HT-29 (cell line): ENCODE results near the gene DIABLO. TPM values are rescaled to one million over a fixed set of nuclear protein-coding genes. Genes with fewer than 3 reads are reported as not detected.
"Not testable (repeated sequence)": the region's sequence is repeated elsewhere in the genome, so short reads cannot be mapped to it uniquely, and the experiment has no call there.

Experiments used
- DNase-seq: peaks from one replicate; pipeline ENCODE4 v3.0.0-alpha.2; 2015; ENCODE audit warnings: low spot score
- total RNA-seq: library from RNA; depleted of rRNA; stranded (reverse); fragments of >200 nt; shearing (Covaris generic); gene quantifications from 2 replicates; pipeline ENCODE4 v1.2.3, GENCODE V29; 2014

DIABLO gene
- total RNA-seq, 1 experiment from 2014 or later: 47.0 TPM

DNA sequence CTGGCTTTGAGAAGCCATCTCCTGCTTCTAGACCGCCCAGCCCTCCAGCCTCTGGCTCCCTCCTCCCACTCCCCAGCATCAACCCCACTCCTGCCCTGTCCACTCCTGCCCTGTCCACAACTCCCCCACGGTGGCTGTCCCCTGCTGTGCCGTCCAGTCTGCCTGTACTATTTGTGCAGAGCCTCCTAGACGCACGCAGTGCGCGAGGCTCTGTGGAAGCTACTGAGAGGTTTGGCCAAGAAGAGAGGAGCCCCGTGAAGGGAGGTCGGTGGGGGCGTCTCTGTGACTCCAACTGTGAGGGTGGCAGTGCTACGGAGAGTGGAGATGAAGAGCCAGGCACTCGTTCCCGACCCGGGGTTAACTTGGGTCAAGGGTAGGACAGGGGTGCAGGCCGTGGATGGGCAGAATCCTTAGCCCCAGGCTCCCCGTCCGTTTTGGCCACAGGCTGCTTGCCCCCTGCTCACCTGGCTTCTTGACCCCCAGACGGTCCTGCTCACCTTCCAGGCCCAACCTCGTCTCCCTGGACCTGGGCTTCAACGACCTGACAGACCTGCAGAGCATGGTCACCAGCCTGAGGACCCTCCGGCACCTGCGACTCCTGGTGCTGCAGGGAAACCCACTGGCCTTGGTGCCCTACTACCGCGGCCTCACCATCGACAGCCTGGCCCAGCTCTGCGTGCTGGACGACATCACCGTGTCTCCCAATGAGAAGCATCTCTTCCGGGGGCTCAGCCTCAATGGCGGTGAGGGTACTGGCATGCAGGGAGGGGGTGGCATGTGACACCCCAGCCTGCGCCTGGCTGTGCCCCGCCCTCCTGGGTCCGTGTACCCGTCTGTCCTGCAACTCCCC is 36.0 kb downstream of the DIABLO start:
- no peak for DNase-seq

DNA sequence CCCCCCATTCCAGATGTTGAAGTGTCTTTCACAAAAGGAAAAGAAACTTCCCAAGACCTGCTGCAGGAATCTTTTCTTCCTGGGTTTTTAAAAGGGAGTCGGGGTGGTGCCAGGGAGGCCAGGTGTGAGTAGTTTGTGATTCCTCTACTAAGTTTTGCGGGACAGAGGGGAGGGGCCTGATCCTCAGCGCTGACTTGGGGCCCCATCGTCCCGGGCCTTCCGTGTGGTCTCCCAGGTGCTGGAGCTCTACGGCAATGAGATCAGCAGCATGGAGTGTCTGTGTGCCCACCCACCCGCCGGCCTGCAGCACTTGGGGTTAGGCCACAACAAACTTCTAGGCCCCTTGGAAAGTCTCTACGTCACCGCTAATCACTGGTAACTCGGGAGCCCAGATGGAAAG is 38.4 kb downstream of the DIABLO start:
- no peak for DNase-seq

DNA sequence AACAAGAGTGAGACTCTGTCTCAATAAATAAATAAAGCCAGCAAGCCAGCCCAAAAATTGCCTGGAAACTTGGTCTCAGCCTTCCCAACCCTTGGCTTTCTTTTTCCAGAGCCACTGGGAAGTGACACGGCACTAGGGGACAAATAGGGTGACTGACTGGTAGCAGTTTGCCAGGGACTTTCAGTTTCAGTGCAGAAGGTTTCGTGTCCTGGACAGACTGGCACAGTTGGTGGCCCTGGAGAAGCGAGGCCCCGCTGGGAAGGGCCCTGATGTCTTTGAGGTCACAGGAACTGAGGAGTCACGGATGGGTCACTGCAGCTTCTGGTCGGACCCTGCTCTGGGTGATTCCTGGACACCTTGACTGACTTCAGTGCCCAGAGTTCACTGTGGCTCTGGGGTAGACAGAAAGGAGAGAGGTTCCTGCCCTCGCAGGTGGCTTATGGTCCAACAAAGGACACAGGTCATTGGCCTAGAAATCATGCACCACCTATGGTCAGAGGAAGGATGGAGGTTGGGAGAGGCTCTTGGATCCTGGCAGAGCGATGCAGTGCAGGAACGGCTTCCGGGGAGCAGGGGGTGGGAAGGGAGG is 40.3 kb downstream of the DIABLO start:
- DNase-seq: no peak

DNA sequence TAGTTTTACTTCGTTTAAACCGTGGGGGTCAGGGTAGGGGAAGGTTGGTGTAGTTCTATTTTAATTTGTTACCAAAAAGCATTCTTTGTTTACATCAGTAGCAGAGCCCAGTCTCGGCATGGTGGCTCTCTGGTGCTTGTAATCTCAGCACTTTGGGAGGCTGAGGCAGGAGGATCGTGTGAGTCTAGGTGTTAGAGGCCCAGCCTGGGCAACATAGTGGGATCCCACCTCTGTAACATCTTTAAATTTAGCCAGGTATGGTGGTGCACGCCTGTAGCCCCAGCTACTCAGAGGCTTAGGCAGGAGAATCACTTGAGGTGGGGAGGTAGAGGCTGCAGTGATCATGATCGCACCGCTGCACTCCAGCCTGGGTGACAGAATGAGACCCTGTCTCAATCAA is 40.8 kb downstream of the DIABLO start:
- DNase-seq: no peak

DNA sequence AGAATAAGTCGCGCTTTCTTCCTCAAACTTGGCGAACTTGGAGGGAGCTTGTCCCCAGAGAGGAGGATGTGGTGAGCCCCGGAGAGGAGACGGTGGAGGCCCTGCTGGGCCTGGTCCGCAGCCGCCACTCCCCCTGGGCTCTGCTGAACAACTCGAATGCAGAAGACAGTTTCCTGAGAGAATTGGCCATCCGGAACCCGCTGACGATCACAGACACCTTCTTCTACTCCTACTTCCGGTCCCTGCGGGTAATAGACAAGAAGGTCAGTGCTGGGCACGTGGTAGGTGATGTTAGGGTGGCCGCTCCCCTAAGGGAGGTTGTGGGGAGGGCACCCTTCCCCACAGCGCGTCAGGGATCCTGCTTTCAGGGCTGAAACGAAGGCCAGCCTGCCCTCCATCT is 41.3 kb downstream of the DIABLO start:
- no peak for DNase-seq

DNA sequence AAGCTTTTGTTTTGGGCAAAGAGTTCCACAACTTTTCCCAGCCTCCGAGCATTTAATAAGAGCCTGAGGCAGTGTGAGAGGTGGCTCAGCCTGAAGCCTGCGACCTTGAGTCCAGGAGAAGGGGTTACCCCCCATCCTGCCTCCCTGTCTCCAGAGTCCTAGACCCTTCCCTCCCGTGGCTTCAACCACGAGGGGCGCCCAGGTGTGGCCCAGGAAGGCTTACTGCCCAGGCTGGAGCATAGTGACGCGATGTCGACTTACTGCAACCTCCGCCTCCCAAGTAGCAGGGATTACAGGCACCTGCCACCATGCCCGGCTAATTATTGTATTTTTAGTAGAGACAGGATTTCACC is 42.3 kb downstream of the DIABLO start:
- DNase-seq: no peak

DNA sequence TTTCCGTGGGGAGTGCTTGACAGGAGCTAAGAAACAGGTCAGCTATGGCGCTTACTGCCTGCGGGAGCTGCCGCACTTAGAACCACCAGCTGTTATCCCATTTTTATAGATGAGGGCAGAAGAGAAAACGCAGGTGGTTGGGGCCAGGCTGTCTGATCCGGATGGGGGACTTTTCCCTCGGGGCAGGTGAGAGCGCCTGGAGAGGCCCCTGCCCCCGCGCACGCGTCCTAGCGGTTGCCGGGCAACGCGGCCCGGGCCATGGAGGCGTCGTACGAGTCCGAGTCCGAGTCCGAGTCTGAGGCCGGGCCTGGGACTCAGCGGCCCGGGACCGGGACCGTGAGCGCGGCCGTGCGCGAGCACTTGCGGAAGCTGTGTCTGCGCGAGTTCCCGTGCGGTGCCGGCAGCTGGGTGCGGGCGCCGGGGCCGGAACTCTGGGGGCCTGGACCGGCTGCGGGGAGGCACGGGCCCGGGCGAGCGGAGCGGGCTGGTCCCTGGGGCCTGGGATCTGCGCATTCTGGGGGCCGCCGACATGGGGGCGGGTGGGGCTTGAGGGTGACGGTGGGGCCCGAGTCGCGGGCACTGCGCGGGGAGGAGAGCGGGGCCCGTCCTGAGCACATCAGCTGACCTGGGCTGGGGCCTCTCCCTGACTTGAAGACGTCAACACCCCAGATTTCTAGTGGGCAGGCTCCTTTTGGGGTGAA is 42.8 kb downstream of the DIABLO start, which contains the start of gene LRRC43:
TSS of gene LRRC43 (plus strand) at position 237 of the 701 bp plus-strand sequence. CDS start at position 259, 22 bp downstream.
- no peak for DNase-seq

DNA sequence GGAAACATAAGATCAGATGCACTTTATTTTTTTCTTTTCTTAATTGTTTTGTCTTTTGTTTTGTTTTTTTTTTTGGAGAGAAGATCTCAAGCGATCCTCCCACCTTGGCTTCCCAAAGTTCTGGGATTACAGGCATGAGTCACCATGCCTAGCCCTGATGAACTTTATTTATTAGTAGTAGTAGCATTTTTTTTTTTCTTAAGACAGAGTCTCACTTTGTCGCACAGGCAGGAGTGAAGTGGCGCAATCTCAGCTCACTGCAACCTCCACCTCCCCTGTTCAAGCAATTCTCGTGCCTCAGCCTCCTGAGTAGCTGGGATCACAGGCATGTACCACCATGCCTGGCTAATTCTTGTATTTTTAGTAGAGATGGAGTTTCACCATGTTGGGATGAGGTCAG is 49.4 kb downstream of the DIABLO start:
- not testable (repeated sequence) for DNase-seq

DNA sequence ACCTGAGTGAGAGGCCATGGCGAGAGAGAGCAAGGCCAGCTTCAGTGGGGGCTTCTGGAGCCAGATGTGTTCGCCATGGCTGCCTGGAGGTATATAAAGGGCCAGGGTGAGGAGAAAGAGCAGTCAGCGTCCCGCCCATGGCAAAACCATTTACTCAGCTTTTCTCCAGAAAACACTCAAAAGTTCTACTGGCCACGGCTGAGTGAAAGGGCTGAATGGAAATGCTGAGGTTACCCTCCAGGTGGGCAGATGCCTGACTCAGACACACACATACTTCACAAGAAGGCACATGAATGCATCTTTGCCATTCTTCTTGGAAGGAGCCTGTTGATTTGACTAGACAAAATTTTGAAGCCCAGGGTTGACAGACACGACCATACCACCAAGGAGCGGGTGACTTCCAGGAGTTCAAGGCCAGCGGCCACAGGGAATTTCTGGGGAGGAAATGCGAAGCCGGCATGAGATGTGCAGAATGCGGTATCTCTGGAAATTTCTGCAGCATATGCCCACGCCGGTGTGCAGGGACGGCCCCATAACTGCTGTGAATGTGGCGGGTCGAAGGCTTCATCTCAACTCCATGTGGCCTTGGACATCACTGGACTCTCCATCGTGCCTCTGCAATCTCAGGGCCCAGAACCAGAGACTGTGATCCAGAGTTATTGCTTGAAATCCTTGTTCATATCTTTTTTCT is 51.6 kb downstream of the DIABLO start, which contains the start of gene IL31:
TSS of gene IL31 (minus strand) at position 67 of the 691 bp plus-strand sequence. CDS start at position 18, 49 bp downstream.
- DNase-seq: no peak

DNA sequence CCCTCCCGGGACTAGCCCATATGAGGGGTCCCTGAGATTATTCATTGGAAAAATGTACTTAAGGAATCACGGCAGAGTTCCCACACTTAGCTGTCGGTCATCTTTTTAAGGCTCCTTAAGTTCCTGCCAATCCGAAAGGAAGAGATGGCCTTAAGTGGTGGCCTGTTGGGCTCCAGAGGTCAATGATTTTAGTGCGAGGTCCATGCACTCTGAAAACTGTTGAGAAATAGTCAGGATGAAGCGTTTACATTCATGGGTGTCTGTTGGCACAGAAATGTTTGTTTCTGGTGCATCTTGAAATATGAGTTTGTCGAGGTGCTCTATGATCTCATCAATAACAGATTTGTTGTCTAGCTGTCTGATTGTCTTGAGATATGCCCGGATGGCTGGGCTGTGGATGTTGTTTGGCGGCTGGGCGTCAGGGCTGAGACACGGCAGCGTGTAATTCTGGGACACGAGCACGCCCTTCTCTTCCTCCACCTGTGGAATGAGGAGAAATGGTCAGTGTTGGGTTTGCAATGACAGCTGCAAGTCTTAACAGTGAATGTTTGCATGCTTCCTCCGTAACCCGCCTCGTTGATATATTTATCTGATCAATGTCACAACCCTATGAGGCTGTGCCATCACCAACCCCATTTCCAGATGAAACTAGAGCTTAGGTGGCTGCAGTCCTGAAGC is 53.5 kb downstream of the DIABLO start:
- no peak for DNase-seq

DNA sequence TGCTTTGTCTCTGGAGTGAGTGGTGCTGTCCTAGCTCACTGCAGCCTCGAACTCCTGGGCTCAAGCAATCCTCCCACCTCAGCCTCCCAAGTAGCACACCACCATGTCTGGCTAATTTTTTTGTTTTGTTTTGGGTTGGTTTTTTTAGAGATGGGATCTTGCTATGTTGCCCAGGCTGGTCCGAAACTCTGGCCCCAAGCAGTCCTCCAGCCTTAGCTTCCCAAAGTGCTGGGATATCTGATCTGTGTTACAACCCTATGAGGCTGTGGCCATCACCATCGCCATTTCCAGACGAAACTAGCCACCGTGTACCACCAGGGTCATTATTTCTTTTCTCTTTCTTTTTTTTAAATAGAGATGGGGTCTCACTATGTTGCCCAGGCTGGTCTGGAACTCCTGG is 54.5 kb downstream of the DIABLO start:
- no peak for DNase-seq

DNA sequence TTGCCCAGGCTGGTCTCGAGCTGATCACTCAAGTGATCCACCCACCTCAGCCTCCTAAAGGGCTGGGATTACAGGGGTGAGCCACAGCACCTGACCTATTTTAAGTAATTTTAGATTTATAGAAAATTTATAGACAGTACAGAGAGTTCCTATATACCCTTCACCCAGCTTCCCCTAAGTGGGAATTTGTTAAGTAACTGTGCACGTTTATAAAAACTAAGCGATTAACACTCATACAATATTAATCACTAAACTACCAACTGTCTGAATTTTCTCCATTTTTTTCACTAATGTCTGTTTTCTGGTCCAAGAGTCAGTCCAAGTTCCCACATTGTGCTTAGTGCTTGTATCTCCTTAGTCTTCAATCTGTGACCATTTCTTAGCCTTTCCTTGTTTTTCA is 57.4 kb downstream of the DIABLO start:
- no peak for DNase-seq

DNA sequence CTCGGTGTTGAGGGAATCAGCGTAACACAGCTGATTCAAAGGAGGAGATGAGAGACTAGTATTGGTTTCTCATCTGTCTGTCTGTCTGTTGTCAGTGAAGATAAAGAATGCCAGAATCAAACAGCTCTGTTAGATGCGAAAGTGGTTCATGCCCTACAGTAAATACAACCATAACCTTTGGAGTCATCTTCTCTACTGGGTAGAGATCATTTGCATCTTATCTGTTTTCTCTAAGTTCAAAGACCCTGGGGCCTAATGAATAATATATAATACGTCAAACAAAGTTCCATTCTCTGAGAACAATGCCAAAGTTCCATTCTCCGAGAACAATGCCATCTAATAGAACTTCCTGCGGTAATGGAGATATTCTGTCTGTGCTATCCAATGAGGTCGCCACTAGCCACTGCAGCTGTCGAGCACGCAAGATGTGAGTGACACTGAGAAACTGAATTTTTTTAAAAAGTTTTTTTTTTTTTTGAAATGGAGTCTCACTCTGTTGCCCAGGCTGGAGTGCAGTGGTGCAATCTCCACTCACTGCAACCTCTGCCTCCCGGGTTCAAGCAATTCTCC is 58.4 kb downstream of the DIABLO start:
- no peak for DNase-seq

DNA sequence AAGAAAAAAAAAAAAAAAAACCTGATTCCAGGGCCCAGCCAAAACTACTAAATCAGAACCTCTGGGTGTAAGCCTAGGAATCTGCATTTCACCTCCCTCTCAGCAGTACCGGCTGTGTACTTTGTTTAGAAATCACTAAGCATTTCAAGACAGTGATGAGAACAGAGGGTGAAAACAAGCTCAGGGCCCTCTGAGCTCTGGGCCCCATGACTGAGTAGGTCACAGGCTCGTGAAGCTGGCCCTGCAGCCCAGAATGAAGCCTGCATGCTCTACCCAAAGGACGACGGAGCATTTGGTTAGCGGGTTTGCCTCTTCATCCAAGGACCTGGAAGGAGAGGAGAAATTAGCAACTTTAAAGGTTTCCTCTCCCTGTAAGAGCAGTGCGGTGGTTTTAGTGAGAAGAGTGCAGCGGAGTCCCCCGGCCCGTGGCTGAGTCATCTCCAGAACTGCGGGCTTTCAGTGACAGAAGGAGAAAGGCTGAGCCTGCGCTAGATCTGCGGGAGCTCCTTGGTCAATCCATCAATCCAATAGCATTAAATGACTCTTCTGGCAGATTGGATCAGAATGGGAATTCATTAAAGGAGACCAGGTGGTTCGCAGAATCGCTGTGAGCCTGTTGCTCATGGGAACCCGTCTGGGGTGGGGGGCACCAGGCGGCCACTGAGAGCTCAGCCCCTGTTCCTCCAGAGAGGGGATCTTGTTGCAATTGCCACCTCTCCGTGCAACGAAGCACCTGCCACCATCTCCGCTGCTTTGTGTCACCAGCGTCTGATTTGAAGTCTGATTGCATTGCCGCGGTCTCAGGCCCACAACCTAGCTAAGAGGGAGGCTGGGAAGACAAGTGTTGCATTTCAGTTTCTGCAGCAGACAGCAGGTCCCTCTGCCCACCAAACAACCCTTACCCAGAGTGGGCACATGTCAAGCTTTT is 59.2 kb downstream of the DIABLO start:
- DNase-seq: no peak

DNA sequence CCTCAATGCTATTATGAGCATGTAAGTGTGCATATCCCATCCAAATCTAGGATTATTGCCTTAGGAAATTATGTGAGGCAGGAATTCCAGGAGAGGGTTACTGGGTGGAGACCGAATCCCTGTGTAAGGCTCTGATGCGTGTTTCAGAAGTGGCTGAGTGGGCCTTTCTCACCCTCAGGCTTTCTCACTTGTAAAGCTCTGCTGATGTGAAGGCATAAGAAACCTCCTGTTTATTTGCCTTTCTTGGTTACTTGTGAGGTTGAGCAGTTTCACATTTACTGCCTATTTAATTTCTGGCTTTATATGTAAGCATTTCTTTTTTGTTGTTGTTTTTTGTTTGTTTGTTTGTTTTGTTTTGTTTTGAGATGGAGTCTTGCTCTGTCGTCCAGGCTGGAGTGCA is 62.9 kb downstream of the DIABLO start:
- DNase-seq: no peak

DNA sequence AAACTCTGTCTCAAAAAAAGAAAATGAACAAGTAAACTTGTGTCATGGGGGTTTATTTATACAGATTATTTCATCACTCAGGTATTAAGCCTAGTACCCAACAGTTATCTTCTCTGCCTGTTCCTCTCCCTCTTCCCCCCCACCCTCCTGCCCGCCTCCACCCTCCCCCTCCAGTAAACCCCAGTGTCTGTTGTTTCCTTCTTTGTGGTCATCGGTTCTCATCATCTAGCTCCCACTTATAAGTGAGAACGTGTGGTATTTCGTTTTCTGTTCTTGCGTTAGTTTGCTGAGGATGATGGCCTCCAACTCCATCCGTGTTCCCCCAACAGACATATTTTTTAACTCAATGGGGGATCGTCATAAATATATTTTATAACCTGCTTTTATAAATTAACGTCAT is 64.2 kb downstream of the DIABLO start:
- no peak for DNase-seq

DNA sequence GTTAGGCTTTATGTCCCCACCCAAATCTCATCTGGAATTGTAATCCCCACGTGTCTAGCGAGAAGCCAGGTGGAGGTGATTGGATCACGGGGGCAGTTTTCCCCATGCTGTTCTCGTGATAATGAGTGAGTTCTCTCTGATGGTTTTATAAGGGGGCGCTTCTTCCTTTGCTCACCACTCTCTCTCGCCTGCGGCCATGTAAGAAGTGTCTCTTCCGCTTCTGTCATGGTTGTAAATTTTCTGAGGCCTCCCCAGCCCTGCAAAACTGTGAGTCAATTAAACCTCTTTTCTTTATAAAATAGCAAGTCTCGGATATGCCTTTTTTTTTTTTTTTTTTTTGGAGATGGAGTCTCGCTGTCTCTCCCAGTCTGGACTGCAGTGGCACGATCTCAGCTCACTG is 65.1 kb downstream of the DIABLO start:
- no peak for DNase-seq

DNA sequence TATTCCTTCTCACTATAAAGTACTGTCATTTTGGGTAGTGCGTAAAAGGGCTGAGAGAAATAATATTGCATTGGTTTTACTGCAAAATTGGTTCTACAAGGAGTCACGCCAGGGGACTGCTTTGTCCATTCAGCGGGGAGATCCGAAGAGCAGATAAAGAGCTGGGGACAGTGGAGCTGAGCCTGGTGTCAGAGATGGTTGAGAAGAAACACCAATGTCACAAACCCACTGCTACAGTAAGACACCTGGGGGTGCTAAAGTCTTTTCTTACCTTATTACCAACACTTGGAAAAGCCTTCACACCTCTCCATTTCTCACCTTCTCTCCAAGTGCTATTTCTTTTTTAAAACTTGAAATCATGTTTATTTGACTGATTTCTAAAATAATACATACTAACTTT is 66.0 kb downstream of the DIABLO start:
- DNase-seq: no peak

DNA sequence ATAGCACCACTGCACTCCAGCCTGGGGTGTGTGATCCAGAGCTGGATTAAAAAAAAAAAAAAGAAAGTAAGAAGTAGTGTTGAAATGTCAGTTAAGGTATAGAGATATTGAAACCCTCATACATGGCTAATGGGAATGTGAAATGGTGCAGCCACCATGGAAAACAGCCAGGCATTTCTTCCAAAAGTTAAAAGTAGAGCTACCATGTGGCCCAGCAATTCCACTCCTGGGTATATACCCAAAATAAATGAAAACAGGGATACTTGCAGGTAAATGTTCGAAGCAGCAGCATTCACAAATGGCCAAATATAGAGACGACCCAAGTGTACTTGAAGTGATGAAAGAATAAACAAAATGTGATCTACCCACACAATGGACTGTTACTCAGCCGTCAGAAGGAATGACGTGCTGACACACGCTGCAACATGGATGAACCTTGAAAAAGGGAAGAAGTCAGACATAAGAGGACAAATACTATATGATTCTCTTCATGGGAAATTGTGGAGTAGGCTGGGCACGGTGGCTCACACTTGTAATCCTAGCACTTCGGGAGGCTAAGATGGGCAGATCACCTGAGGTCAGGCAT is 67.1 kb downstream of the DIABLO start:
- DNase-seq: no peak
